Nephron progenitor cell (in vitro differentiated cells): Measurements from ENCODE around the gene ST6GALNAC4.

Experiments
- DNase-seq: peaks from one replicate; pipeline ENCODE4 v3.0.0; 2021
- H3K27ac Mint-ChIP-seq: 2 replicates; pipeline ENCODE4 v1.8.0; 2021; ENCODE audit warnings: mild to moderate bottlenecking, moderate library complexity, mixed read lengths
- H3K27me3 Mint-ChIP-seq: 2 replicates; pipeline ENCODE4 v1.8.0; 2021; ENCODE audit warnings: mild to moderate bottlenecking, low read depth, mixed read lengths; ENCODE audit not compliant: poor library complexity
- H3K36me3 Mint-ChIP-seq: 2 replicates; pipeline ENCODE4 v1.8.0; 2021; ENCODE audit warnings: low read depth, mixed read lengths
- H3K4me1 Mint-ChIP-seq: 2 replicates; pipeline ENCODE4 v1.8.0; 2021; ENCODE audit warnings: mixed read lengths
- H3K4me3 Mint-ChIP-seq: 2 replicates; pipeline ENCODE4 v1.8.0; 2021; ENCODE audit warnings: mild to moderate bottlenecking, moderate library complexity, mixed read lengths
- H3K9me3 Mint-ChIP-seq: 2 replicates; pipeline ENCODE4 v1.8.0; 2021; ENCODE audit warnings: mild to moderate bottlenecking, moderate library complexity, mixed read lengths
- CTCF ChIP-seq: fragments of 200-600 bp; sonication (generic); IDR thresholded peaks from 2 replicates; pipeline ENCODE4 v1.5.0; 2021; ENCODE audit warnings: antibody characterized with exemption

ST6GALNAC4 gene

GRCh38 chr9:127877566-127877998 lies 39.3 kb downstream of the ST6GALNAC4 start, which contains the start of gene AK1:
Gene AK1, minus strand, starts transcription at chr9:127877675. Its CDS starts 3,058 bp downstream, at chr9:127874617.
- Mint-ChIP-seq H3K27me3 (no peaks in the 10 kb centered on the region), H3K4me3 (peak within 1 kb of the TSS; percentile 79), H3K4me1 (peaks cover 50% of the 10 kb centered on the region), H3K9me3 (no peaks in the 10 kb centered on the region), H3K36me3 (peaks cover 5% of the 10 kb centered on the region), H3K27ac (peak within 1 kb of the TSS; percentile 55)
- no peak for TF ChIP-seq CTCF
- DNase-seq: peak; percentile 76

- TF ChIP-seq CTCF: no peak
- DNase-seq: no peak
- Mint-ChIP-seq H3K9me3 (no peaks in the 10 kb centered on the region), H3K27me3 (no peaks in the 10 kb centered on the region), H3K36me3 (peaks cover 5% of the 10 kb centered on the region), H3K27ac (no peak overlapping the region), H3K4me3 (peak overlapping the region; percentile 79), H3K4me1 (peaks cover 53% of the 10 kb centered on the region)
Observed at GRCh38 chr9:127876764-127877562, 39.9 kb downstream of the ST6GALNAC4 start.

GRCh38 chr9:127876026-127876763 lies 40.6 kb downstream of the ST6GALNAC4 start:
- Mint-ChIP-seq H3K36me3 (peaks cover 7% of the 10 kb centered on the region), H3K4me1 (peaks cover 59% of the 10 kb centered on the region), H3K27ac (no peak overlapping the region), H3K9me3 (no peaks in the 10 kb centered on the region), H3K27me3 (no peaks in the 10 kb centered on the region), H3K4me3 (peak overlapping the region; percentile 79)
- no peak for DNase-seq
- no peak for TF ChIP-seq CTCF

- no peaks in the 10 kb centered on the region for H3K27me3 Mint-ChIP-seq
- no peak for TF ChIP-seq CTCF
- no peak for DNase-seq
- peak overlapping the region; percentile 29 for H3K27ac Mint-ChIP-seq
- peak overlapping the region; percentile 49 for H3K4me3 Mint-ChIP-seq
- no peaks in the 10 kb centered on the region for H3K9me3 Mint-ChIP-seq
- peaks cover 56% of the 10 kb centered on the region for H3K4me1 Mint-ChIP-seq
- H3K36me3 Mint-ChIP-seq: peaks cover 5% of the 10 kb centered on the region
Observed at GRCh38 chr9:127875306-127875966, 41.4 kb downstream of the ST6GALNAC4 start.

- Mint-ChIP-seq H3K4me3 (no peak overlapping the region), H3K9me3 (no peaks in the 10 kb centered on the region)
- no peak for DNase-seq
Observed at GRCh38 chr9:127874301-127875221, 42.3 kb downstream of the ST6GALNAC4 start.

More at GRCh38 chr9:127874301-127875221, 42.3 kb downstream of the ST6GALNAC4 start:
- TF ChIP-seq CTCF: no peak
- Mint-ChIP-seq H3K4me1 (peaks cover 59% of the 10 kb centered on the region), H3K27ac (no peak overlapping the region), H3K27me3 (no peaks in the 10 kb centered on the region), H3K36me3 (peaks cover 5% of the 10 kb centered on the region)
